HG03575 (cell line): ENCODE data around the gene CARD11.
"Not testable (repeated sequence)": the region's sequence is repeated elsewhere in the genome, so short reads cannot be mapped to it uniquely, and the experiment has no call there.

Experiments
- ATAC-seq: cut with Tn5 transposase; IDR thresholded peaks from one replicate; pipeline ENCODE4 v1.9.1; 2021; ENCODE audit not compliant: unreplicated experiment, insufficient number of reproducible peaks, low FRiP score; ENCODE audit errors: extremely low read depth

The CARD11 gene

DNA sequence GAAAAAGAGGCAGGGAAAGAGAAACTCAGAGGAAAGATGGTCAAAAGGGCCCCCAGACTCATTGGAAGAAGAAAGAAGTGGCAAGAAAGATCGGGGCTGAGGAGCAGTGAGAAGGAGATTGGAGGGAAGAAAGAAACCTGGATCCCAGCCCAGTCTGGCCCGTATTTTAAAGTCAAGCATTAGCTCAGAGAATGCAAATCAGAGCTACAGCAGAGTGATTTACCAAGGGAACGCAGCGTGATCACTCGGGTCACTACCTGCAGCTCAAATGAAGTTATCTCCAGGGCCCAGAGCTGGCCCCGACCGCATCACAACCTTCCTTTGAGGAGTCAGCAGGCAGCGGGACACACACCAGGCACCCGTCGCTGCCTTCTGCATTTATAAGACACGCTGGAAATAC is 72.8 kb downstream of the CARD11 start:
- no peak for ATAC-seq

- ATAC-seq = no peak
Observed at GRCh38 chr7:2970307-2970664, 73.4 kb downstream of the CARD11 start.

GRCh38 chr7:2969398-2970306 is 74.0 kb downstream of the CARD11 start:
- no peak for ATAC-seq

GRCh38 chr7:2968616-2969397 is 74.9 kb downstream of the CARD11 start:
- no peak for ATAC-seq

DNA sequence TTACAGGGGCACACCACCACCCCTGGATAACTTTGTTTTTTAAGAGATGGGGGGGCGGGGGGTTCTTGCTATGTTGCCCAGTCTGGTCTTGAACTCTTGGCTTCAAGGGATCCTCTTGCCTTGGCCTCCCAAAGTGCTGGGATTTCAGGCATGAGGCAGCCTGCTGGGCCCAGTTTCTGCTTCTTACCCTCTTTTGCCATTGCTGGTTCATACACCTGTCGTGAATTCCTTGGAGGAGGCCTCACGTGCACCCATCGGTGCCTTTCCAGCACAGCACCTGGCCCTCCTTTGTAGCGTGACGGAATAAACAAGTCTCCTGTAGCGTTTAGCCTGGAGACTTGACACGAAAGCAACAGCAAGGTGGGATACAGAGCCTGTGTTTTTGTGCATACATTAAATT is 75.5 kb downstream of the CARD11 start:
- ATAC-seq = no peak

- ATAC-seq = no peak
Observed at GRCh38 chr7:2967705-2968104, 76.0 kb downstream of the CARD11 start.

GRCh38 chr7:2967253-2967652 is 76.4 kb downstream of the CARD11 start:
- ATAC-seq = no peak

- ATAC-seq = no peak
Observed at GRCh38 chr7:2966466-2967078, 77.1 kb downstream of the CARD11 start.

GRCh38 chr7:2965745-2966270 is 77.9 kb downstream of the CARD11 start:
- no peak for ATAC-seq

DNA sequence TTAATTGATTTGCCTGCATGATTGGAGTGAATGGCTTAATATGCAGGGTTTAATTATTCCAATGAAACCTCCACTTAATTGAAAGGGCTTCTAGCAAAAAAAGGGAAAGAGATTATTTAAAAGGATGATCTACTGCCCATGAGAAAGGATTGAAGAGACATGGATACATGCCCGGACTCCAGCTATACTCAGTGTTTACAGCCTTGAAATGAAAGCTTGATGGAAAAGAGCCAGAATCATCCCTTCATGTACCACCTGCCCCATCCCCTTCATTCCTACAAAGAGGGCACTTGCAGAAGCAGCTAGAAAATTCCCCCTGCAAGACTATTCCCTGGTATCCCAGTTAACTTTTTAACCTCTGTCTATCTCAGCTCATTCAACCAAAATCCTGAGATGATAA is 78.4 kb downstream of the CARD11 start:
- ATAC-seq = no peak

DNA sequence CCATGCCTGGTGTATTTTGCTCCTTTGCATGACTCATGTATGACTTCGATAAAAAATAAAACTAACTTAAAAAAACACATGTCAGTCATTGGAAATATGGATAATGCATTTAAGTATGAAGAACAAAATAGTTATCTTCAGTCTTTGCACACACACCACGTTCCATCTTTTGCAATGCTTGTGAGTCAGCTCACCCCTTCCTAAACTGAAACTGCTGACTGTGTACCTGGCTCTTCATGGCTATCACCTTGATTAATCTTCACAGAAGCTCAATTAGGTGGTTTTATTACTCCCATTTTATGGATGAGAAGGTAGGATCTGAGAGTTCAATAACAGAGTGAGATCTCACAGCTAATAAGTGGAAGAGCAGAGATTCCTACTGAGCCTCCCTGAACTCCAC is 79.5 kb downstream of the CARD11 start:
- ATAC-seq = no peak

- no peak for ATAC-seq
Observed at GRCh38 chr7:2962865-2963264, 80.8 kb downstream of the CARD11 start.

DNA sequence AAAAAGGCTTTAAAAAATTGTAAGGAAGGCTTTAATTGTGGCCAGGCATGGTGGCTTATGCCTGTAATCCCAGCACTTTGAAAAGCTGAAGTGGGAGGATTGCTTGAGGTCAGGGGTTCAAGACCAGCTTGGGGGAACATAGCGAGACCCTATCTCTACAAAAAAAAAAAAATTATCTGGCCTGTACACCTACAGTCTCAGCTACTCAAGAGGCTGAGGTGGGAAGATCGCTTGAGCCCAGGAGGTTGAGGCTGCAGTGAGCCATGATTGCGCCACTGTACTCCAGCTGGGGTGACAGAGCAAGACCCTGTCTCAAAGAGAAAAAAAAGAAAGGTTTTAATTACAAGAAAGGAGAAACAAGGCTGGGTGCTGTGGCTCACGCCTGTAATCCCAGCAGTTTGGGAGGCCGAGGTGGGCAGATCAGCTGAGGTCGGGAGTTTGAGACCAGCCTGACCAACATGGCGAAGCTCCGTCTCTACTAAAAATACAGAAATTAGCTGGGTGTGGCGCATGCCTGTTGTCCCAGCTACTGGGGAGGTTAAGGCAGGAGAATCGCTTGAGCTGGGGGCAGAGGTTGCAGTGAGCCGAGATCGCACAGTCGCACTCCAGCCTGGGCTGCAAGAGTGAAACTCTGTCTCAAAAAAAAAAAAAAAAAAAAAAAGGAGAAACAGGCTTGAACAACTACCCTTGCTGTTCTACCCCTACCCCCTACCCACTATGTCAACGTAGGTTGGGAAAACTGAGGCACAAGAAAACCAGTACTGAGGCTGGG is 83.7 kb downstream of the CARD11 start:
- no peak for ATAC-seq

DNA sequence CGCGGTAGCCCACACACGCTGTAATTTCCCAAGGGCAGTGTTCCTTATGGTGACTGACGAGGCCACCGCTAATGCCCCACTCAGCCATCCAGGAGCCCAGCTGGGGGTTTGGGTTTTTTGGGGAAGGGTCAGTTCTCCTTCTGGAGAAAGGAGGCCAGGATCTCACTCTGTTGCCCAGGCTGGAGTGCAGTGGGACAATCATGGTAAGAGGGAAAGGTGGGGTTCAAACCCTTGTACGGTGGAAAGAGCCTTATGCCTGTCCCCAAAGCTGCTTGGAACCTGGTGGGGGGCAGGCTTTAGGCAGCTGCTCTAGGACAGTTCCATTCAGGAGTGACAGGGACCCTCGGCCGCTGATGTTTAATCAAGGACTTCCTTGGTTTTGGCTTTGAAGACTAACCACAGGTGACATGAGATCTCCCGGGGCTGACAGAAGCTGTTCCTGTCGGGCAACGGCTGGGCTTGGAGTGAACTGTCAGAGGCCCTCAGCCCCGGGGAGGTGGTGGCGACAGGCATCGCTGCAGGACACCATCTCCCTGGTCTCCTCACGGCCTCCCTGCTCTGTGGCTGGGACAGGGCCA is 84.5 kb downstream of the CARD11 start:
- no peak for ATAC-seq

DNA sequence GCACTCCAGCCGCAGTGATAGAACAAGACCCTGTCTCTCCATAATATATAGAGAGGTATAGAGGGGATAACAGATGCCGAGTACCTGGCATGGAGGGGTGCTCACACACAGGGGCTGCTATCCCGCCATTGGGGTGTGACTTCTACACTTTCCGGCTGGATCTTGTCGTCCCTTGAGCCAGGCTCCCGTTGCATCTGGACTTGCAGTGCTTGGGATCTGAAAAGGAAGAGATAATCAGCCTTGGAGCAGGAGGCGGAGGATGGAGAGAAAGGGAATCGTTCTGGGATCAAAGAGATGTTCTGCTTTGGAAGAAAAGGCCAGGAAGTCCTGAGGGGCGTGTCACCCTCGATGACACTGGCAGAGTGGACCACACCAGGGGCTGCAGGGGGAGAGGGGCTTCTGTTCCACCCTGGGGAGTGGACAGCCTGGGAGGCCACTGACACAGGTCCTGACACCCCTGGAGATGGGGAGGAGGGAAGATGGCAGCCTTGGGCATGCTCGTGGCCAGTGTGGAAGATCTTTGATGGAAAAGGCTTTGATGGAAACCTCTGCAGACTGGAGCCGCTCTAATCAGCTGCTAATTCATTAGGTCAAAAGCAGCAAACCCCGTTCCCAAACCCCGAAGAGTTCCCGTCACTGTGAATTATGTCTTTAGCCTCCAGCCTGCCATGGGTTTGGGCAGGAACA is 85.1 kb downstream of the CARD11 start:
- ATAC-seq = no peak

DNA sequence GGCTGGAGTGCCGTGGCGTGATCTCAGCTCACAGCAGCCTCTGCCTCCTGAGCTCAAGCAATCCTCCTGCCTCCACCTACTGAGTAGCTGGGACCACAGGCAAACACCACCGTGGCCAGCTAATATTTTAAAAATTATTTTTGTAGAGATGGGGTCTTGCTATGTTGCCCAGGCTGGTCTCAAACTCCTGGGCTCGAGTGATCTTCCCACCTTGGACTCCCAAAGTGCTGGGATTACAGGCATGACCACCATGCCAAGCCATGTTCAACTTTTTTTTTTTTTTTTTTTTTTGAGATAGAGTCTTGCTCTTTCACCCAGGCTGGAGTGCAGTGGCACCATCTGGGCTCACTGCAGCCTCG is 86.3 kb downstream of the CARD11 start:
- ATAC-seq = not testable (repeated sequence)

DNA sequence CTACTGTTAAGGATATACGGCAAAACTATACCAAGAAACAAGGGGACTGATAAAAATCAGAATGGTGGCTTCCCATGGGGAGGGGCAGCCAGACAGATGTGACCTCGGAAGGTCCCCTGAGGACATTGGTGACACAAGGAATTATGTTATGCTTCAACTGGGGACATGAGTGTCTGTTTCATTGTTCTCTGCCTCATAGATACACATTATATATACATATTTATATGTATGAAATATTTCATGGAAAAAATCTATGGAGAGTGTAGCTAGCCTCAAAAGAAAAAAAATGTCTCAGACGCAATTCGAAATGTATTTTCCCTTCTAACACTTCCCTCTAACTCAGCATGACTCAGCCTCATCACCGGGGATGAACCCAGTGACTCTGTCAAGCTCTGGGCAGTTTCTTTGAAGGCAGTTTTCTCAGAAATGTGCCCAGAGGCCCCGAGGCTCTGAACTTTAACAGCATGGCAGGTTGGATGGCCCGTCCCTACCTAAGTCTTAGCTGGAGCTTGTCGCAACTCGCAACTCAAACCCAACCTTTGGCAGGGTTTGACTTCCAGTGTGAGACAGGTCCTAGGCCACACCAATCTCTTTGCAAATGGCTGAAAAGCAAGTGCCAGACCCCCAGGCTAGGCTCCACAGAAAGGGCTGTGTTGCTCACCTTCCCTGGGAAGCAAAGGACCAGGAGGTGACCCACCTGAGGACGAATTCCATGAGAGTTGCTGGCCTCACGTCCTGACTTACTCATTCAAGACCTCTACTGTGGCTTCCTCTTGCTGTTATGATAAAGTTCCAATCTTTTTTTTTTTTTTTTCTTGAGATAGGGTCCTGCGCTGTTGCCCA is 86.9 kb downstream of the CARD11 start:
- no peak for ATAC-seq
